ENCODE data around the gene CCDC57.

Gene CCDC57

GRCh38 chr17:82178499-82179261 lies 34.0 kb downstream of the CCDC57 start:
- Histone ChIP-seq H4K91ac (ENCODE audit: low read length) (peak overlapping the region; percentile 55), H2BK5ac (ENCODE audit: low read depth, low read length, poor library complexity, severe bottlenecking) (no peak overlapping the region), H2AK5ac (ENCODE audit: low read length, severe bottlenecking) (no peak overlapping the region), H2BK12ac (ENCODE audit: low read length in 2 of 2) (no peak overlapping the region), H2BK120ac (ENCODE audit: low read depth, low read length) (no peak overlapping the region), H3K4me3 (ENCODE audit: insufficient read depth in 1 of 2, low read depth in 1 of 2, low read length in 2 of 2) (no peak overlapping the region), H3K18ac (ENCODE audit: low read depth in 1 of 2, low read length in 2 of 2) (no peak overlapping the region), H3K27me3 (ENCODE audit: control insufficient read depth in 1 of 2, insufficient read depth in 1 of 2, low read length in 2 of 2) (no peaks in the 10 kb centered on the region), H2BK15ac (ENCODE audit: low read depth, poor library complexity, severe bottlenecking) (no peak overlapping the region), H3K9ac (ENCODE audit: low read length) (no peak overlapping the region), H3K9me3 (ENCODE audit: control insufficient read depth, low read length) (no peaks in the 10 kb centered on the region), H3K4ac (ENCODE audit: low read depth in 1 of 2, low read length in 2 of 2) (no peak overlapping the region), H2AFZ (ENCODE audit: low read depth, low read length) (no peak overlapping the region), H3K27ac (ENCODE audit: low read length, poor library complexity, severe bottlenecking) (no peak overlapping the region), H3K14ac (ENCODE audit: low read length in 2 of 2) (no peak overlapping the region), H4K8ac (ENCODE audit: low read length) (no peak overlapping the region), H3K4me2 (ENCODE audit: low read length, poor library complexity, severe bottlenecking) (no peak overlapping the region), H3K23ac (ENCODE audit: low read length in 2 of 2) (no peak overlapping the region), H3K36me3 (ENCODE audit: control insufficient read depth in 1 of 2, insufficient read depth in 2 of 2, low read depth in 1 of 2, low read length in 2 of 2) (peaks cover 45 to 48% of the 10 kb centered on the region in 2 experiments), H3K4me1 (ENCODE audit: control insufficient read depth, insufficient read depth, low read depth, low read length) (no peaks in the 10 kb centered on the region), H3K79me1 (replicated peaks; ENCODE audit: low read length, poor library complexity, severe bottlenecking) (no peaks in the 10 kb centered on the region)
- 92% methylated on average over 21 of the region's 24 CpGs for WGBS
- DNase-seq: no peak

GRCh38 chr17:82177761-82178498 lies 34.7 kb downstream of the CCDC57 start:
- Histone ChIP-seq H2BK12ac (ENCODE audit: low read length in 2 of 2) (no peak overlapping the region), H2BK15ac (ENCODE audit: low read depth, poor library complexity, severe bottlenecking) (no peak overlapping the region), H3K9ac (ENCODE audit: low read length) (no peak overlapping the region), H3K4me3 (ENCODE audit: insufficient read depth in 1 of 2, low read depth in 1 of 2, low read length in 2 of 2) (no peak overlapping the region), H3K4me2 (ENCODE audit: low read length, poor library complexity, severe bottlenecking) (no peak overlapping the region), H2BK5ac (ENCODE audit: low read depth, low read length, poor library complexity, severe bottlenecking) (no peak overlapping the region), H4K8ac (ENCODE audit: low read length) (no peak overlapping the region), H3K4me1 (ENCODE audit: control insufficient read depth, insufficient read depth, low read depth, low read length) (no peaks in the 10 kb centered on the region), H4K91ac (ENCODE audit: low read length) (peak overlapping the region; percentile 55), H3K4ac (ENCODE audit: low read depth in 1 of 2, low read length in 2 of 2) (no peak overlapping the region), H2AFZ (ENCODE audit: low read depth, low read length) (no peak overlapping the region), H3K27me3 (ENCODE audit: control insufficient read depth in 1 of 2, insufficient read depth in 1 of 2, low read length in 2 of 2) (no peaks in the 10 kb centered on the region), H3K79me1 (replicated peaks; ENCODE audit: low read length, poor library complexity, severe bottlenecking) (no peaks in the 10 kb centered on the region), H2AK5ac (ENCODE audit: low read length, severe bottlenecking) (no peak overlapping the region), H3K36me3 (ENCODE audit: control insufficient read depth in 1 of 2, insufficient read depth in 2 of 2, low read depth in 1 of 2, low read length in 2 of 2) (peaks cover 42 to 45% of the 10 kb centered on the region in 2 experiments), H3K9me3 (ENCODE audit: control insufficient read depth, low read length) (no peaks in the 10 kb centered on the region), H3K23ac (ENCODE audit: low read length in 2 of 2) (peak overlapping the region in 1 of 2 experiments; percentile 60), H3K18ac (ENCODE audit: low read depth in 1 of 2, low read length in 2 of 2) (no peak overlapping the region), H2BK120ac (ENCODE audit: low read depth, low read length) (no peak overlapping the region), H3K14ac (ENCODE audit: low read length in 2 of 2) (no peak overlapping the region), H3K27ac (ENCODE audit: low read length, poor library complexity, severe bottlenecking) (no peak overlapping the region)
- WGBS: 98% methylated on average over 11 of the region's 13 CpGs
- no peak for DNase-seq

- Histone ChIP-seq H3K9ac (ENCODE audit: low read length) (no peak overlapping the region), H2BK5ac (ENCODE audit: low read depth, low read length, poor library complexity, severe bottlenecking) (no peak overlapping the region), H3K4me1 (ENCODE audit: control insufficient read depth, insufficient read depth, low read depth, low read length) (no peaks in the 10 kb centered on the region), H3K27me3 (ENCODE audit: control insufficient read depth in 1 of 2, insufficient read depth in 1 of 2, low read length in 2 of 2) (no peaks in the 10 kb centered on the region), H3K4ac (ENCODE audit: low read depth in 1 of 2, low read length in 2 of 2) (no peak overlapping the region), H3K4me3 (ENCODE audit: insufficient read depth in 1 of 2, low read depth in 1 of 2, low read length in 2 of 2) (no peak overlapping the region), H2AFZ (ENCODE audit: low read depth, low read length) (no peak overlapping the region), H2BK120ac (ENCODE audit: low read depth, low read length) (no peak overlapping the region), H2BK12ac (ENCODE audit: low read length in 2 of 2) (no peak overlapping the region), H2AK5ac (ENCODE audit: low read length, severe bottlenecking) (no peak overlapping the region), H3K18ac (ENCODE audit: low read depth in 1 of 2, low read length in 2 of 2) (no peak overlapping the region), H3K27ac (ENCODE audit: low read length, poor library complexity, severe bottlenecking) (no peak overlapping the region), H3K14ac (ENCODE audit: low read length in 2 of 2) (no peak overlapping the region), H3K4me2 (ENCODE audit: low read length, poor library complexity, severe bottlenecking) (no peak overlapping the region), H3K79me1 (replicated peaks; ENCODE audit: low read length, poor library complexity, severe bottlenecking) (no peaks in the 10 kb centered on the region), H2BK15ac (ENCODE audit: low read depth, poor library complexity, severe bottlenecking) (no peak overlapping the region), H4K91ac (ENCODE audit: low read length) (no peak overlapping the region), H3K36me3 (ENCODE audit: control insufficient read depth in 1 of 2, insufficient read depth in 2 of 2, low read depth in 1 of 2, low read length in 2 of 2) (peaks cover 48 to 49% of the 10 kb centered on the region in 2 experiments), H3K9me3 (ENCODE audit: control insufficient read depth, low read length) (no peaks in the 10 kb centered on the region), H3K23ac (ENCODE audit: low read length in 2 of 2) (no peak overlapping the region), H4K8ac (ENCODE audit: low read length) (no peak overlapping the region)
- WGBS: 91% methylated on average over 10 of the region's 11 CpGs
- DNase-seq: no peak
These were observed 35.4 kb downstream of the CCDC57 start for GRCh38 chr17:82177276-82177675.

- Histone ChIP-seq H3K36me3 (ENCODE audit: control insufficient read depth in 1 of 2, insufficient read depth in 2 of 2, low read depth in 1 of 2, low read length in 2 of 2) (peaks cover 51 to 59% of the 10 kb centered on the region in 2 experiments), H4K91ac (ENCODE audit: low read length) (no peak overlapping the region), H3K4me3 (ENCODE audit: insufficient read depth in 1 of 2, low read depth in 1 of 2, low read length in 2 of 2) (no peak overlapping the region), H2BK120ac (ENCODE audit: low read depth, low read length) (no peak overlapping the region), H3K9ac (ENCODE audit: low read length) (no peak overlapping the region), H4K8ac (ENCODE audit: low read length) (no peak overlapping the region), H2BK5ac (ENCODE audit: low read depth, low read length, poor library complexity, severe bottlenecking) (no peak overlapping the region), H3K4me1 (ENCODE audit: control insufficient read depth, insufficient read depth, low read depth, low read length) (no peaks in the 10 kb centered on the region), H2AK5ac (ENCODE audit: low read length, severe bottlenecking) (no peak overlapping the region), H2AFZ (ENCODE audit: low read depth, low read length) (no peak overlapping the region), H3K27me3 (ENCODE audit: control insufficient read depth in 1 of 2, insufficient read depth in 1 of 2, low read length in 2 of 2) (no peaks in the 10 kb centered on the region), H3K4ac (ENCODE audit: low read depth in 1 of 2, low read length in 2 of 2) (no peak overlapping the region), H2BK15ac (ENCODE audit: low read depth, poor library complexity, severe bottlenecking) (no peak overlapping the region), H2BK12ac (ENCODE audit: low read length in 2 of 2) (no peak overlapping the region), H3K18ac (ENCODE audit: low read depth in 1 of 2, low read length in 2 of 2) (no peak overlapping the region), H3K23ac (ENCODE audit: low read length in 2 of 2) (no peak overlapping the region), H3K27ac (ENCODE audit: low read length, poor library complexity, severe bottlenecking) (no peak overlapping the region), H3K9me3 (ENCODE audit: control insufficient read depth, low read length) (no peaks in the 10 kb centered on the region), H3K14ac (ENCODE audit: low read length in 2 of 2) (no peak overlapping the region), H3K4me2 (ENCODE audit: low read length, poor library complexity, severe bottlenecking) (no peak overlapping the region), H3K79me1 (replicated peaks; ENCODE audit: low read length, poor library complexity, severe bottlenecking) (no peaks in the 10 kb centered on the region)
- WGBS: 86% methylated on average over 4 of the region's 4 CpGs
- no peak for DNase-seq
These were observed 36.7 kb downstream of the CCDC57 start for GRCh38 chr17:82175951-82176350.
